Measurements from ENCODE around the gene STAG1. TPM values are rescaled to one million over a fixed set of nuclear protein-coding genes. Genes with fewer than 3 reads are reported as not detected.

The STAG1 gene
- total and polyA plus RNA-seq, 9 of the 15 experiments (the other 6 are each of a cell fraction or from before 2014, with no cell fraction given) = 2.7 to 17.7 (median 8.8) TPM

GRCh38 chr3:136343446-136343845 lies 408.7 kb downstream of the STAG1 start (continued):
- peak; percentile 50; the same call in 1 of the 2 replicates for TF ChIP-seq ZNF407 (IDR thresholded peaks at IDR 0.05; ENCODE audit: low read depth)

All from K562 (cell line).